Mesendoderm (in vitro differentiated cells): Measurements from ENCODE around the gene CDH20.

Experiments
- DNase-seq: peaks from one replicate; pipeline ENCODE4 v3.0.0; 2013
- H2AK5ac ChIP-seq: 2 replicates; pipeline ENCODE4 v1.6.1; 2013; ENCODE audit warnings: low read length, inconsistent platforms
- H2BK120ac ChIP-seq: 2 replicates; pipeline ENCODE4 v1.6.1; 2013; ENCODE audit warnings: low read depth, mild to moderate bottlenecking, low read length, moderate library complexity, mixed read lengths
- H2BK15ac ChIP-seq: replicated peaks from 2 replicates; pipeline ENCODE4 v1.6.1; 2013; ENCODE audit warnings: low read depth, mild to moderate bottlenecking, moderate library complexity
- H2BK5ac ChIP-seq: 2 replicates; pipeline ENCODE4 v1.6.1; 2013; ENCODE audit warnings: low read length, inconsistent platforms
- H3K18ac ChIP-seq: 2 replicates; pipeline ENCODE4 v1.6.1; 2013; ENCODE audit warnings: mild to moderate bottlenecking, low read length, mixed read lengths
- H3K23ac ChIP-seq: one replicate; pipeline ENCODE4 v1.6.1; 2013; ENCODE audit warnings: low read length
- H3K27ac ChIP-seq: 2 replicates; pipeline ENCODE4 v1.5.1; 2013; ENCODE audit warnings: low read depth, mild to moderate bottlenecking, inconsistent platforms, low read length, moderate library complexity
- H3K27me3 ChIP-seq: 2 replicates; pipeline ENCODE4 v1.6.1; 2013; ENCODE audit warnings: low read length, control low read depth, mild to moderate bottlenecking, inconsistent platforms; ENCODE audit not compliant: insufficient read depth, poor library complexity
- H3K36me3 ChIP-seq: 2 replicates; pipeline ENCODE4 v1.6.1; 2013; ENCODE audit warnings: low read length, inconsistent platforms; ENCODE audit not compliant: control insufficient read depth, insufficient read depth
- H3K4ac ChIP-seq: one replicate; pipeline ENCODE4 v1.6.1; 2013; ENCODE audit warnings: low read depth, mild to moderate bottlenecking, low read length, moderate library complexity
- H3K4me1 ChIP-seq: 2 replicates; pipeline ENCODE4 v1.6.1; 2013; ENCODE audit warnings: low read depth, low read length, inconsistent platforms; ENCODE audit not compliant: control insufficient read depth
- H3K4me2 ChIP-seq: 2 replicates; pipeline ENCODE4 v1.6.1; 2013; ENCODE audit warnings: low read length
- H3K4me3 ChIP-seq: 2 replicates; pipeline ENCODE4 v1.5.1; 2013; ENCODE audit warnings: mild to moderate bottlenecking, low read length
- H3K56ac ChIP-seq: one replicate; pipeline ENCODE4 v1.6.1; 2013; ENCODE audit warnings: low read length
- H3K79me1 ChIP-seq: 2 replicates; pipeline ENCODE4 v1.6.1; 2013; ENCODE audit warnings: low read length, inconsistent platforms
- H3K79me2 ChIP-seq: 2 replicates; pipeline ENCODE4 v1.6.1; 2013; ENCODE audit warnings: mild to moderate bottlenecking, low read length; ENCODE audit not compliant: control insufficient read depth, insufficient read depth
- H3K9ac ChIP-seq: 2 replicates; pipeline ENCODE4 v1.6.1; 2013; ENCODE audit warnings: low read length, inconsistent platforms
- H4K5ac ChIP-seq: one replicate; pipeline ENCODE4 v1.6.1; 2013; ENCODE audit warnings: low read length
- H4K8ac ChIP-seq: one replicate; pipeline ENCODE4 v1.6.1; 2013; ENCODE audit warnings: low read depth, mild to moderate bottlenecking, control low read depth, low read length, moderate library complexity
- WGBS: extraction: QIAGEN DNeasy Blood & Tissue Kit; methylation state at CpG from one replicate; pipeline ENCODE4 v1.1.7; 2013; ENCODE audit warnings: low lambda C conversion rate, missing lambda C conversion rate; ENCODE audit not compliant: insufficient coverage; ENCODE audit errors: extremely low coverage; 5-methylcytosine and 5-hydroxymethylcytosine counted together

CDH20 gene

DNA sequence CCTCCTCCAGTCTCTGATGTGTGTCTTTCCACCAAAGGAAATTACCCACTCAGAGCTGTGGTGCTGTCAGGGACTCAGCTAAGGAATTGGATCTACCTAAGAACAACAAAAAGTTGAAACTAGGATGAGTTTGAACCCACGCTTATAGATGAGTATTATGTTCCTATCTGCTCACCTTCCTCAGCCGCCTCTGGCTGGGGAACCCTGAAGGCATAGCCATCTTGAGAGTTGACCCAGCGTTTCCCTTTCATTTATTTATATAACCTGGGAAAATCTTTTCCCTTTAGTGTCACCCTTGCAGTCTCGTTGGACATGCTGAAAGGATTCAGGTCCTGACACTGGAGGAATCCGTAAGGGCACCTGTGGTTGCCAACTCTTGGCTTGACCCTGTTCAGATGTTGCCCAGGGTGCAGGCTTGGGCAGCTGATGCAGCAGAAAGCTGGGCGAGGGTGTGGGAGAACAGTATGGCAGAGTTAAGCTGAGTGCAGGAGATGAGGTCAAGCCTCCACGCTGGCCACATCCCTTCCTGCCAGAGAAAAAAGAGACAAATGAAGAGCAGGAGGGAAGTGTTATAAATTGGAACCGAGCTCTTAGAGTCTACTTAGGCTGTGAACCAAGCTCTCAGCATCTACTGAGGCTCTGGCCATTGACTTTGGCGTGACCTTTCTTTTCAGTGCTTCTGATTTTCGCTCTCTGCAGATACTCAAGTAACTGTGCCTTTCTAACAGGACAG is 1.9 kb downstream of the CDH20 start:
- Histone ChIP-seq H3K36me3 (no peaks in the 10 kb centered on the region), H3K4me1 (peaks cover 2% of the 10 kb centered on the region), H3K27me3 (peaks cover 3% of the 10 kb centered on the region), H3K79me1 (no peaks in the 10 kb centered on the region), H3K56ac (no peak overlapping the region), H3K18ac (no peak overlapping the region), H3K23ac (no peak overlapping the region), H2BK15ac (no peak overlapping the region), H4K8ac (no peak overlapping the region), H3K9ac (no peak overlapping the region), H3K79me2 (no peaks in the 10 kb centered on the region), H4K5ac (no peak overlapping the region), H3K4me2 (no peak overlapping the region), H2BK5ac (no peak overlapping the region), H3K4ac (no peak overlapping the region), H3K4me3 (no peak overlapping the region), H2AK5ac (no peak overlapping the region), H2BK120ac (no peak overlapping the region), H3K27ac (no peak overlapping the region)
- no CpG with 5 or more reads among the region's 10 CpGs for WGBS
- DNase-seq, result no peak

DNA sequence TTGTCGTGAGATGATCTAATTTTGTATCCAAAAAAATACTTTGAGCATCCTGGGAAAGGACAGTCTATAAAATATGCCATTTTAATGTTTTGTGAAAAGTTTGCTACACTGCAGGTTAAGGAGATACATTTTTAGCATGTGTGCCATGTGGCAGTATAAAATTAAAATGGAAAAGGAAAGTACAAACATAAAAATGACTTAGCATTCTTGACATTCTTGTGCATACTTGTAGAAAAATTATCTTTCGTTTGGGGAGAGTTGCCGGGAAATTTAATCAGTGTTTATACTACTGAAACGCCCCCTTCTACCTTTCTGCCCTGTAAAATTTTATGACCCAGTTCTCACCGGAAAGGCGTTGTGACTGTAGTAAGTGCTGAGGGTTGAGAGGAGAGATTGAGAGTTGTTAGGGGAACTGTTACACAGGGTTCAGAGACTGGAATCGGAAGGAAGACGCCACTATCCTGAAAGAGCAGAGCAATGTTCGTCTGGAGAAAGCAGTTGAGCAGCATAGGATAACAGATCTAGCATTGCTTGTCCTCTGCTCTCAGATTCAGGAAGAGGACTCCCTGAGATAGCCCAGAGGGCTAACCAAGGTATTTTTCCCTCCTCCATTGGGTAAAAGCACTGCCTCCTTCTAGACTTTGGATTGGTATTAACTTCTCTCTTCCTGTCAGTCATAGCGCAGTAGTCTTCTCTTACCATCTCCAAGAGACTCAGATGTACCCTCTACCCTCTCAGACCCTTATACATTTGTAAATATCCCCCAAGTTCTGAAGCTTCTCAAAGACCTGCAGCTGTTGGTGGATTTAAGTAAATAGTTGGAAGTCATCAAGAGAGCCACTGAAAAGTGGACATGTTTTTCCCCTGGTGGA is 2.7 kb downstream of the CDH20 start:
- no peak overlapping the region for H3K18ac ChIP-seq
- H3K4ac ChIP-seq, result no peak overlapping the region
- no peak overlapping the region for H3K56ac ChIP-seq
- H3K79me1 ChIP-seq, result no peaks in the 10 kb centered on the region
- H4K8ac ChIP-seq, result no peak overlapping the region
- no peak overlapping the region for H2BK15ac ChIP-seq
- no CpG with 5 or more reads among the region's 10 CpGs for WGBS
- H3K4me1 ChIP-seq, result peaks cover 2% of the 10 kb centered on the region
- H4K5ac ChIP-seq, result no peak overlapping the region
- H3K79me2 ChIP-seq, result no peaks in the 10 kb centered on the region
- no peaks in the 10 kb centered on the region for H3K36me3 ChIP-seq
- H3K9ac ChIP-seq, result no peak overlapping the region
- no peak overlapping the region for H2BK5ac ChIP-seq
- no peak overlapping the region for H3K27ac ChIP-seq
- peaks cover 3% of the 10 kb centered on the region for H3K27me3 ChIP-seq
- H3K23ac ChIP-seq, result no peak overlapping the region
- H2BK120ac ChIP-seq, result no peak overlapping the region
- no peak overlapping the region for H3K4me2 ChIP-seq
- no peak overlapping the region for H3K4me3 ChIP-seq
- H2AK5ac ChIP-seq, result no peak overlapping the region
- peak; percentile 1 for DNase-seq

GRCh38 chr18:61336766-61337165 is 3.5 kb downstream of the CDH20 start:
- no peak overlapping the region for H2BK15ac ChIP-seq
- no peak overlapping the region for H2BK5ac ChIP-seq
- no peak overlapping the region for H3K27ac ChIP-seq
- H3K4me2 ChIP-seq, result no peak overlapping the region
- H2AK5ac ChIP-seq, result no peak overlapping the region
- H3K4ac ChIP-seq, result no peak overlapping the region
- H3K36me3 ChIP-seq, result no peaks in the 10 kb centered on the region
- H3K27me3 ChIP-seq, result peaks cover 3% of the 10 kb centered on the region
- no peak overlapping the region for H3K23ac ChIP-seq
- no peak overlapping the region for H4K5ac ChIP-seq
- H3K79me1 ChIP-seq, result no peaks in the 10 kb centered on the region
- DNase-seq, result no peak
- no peak overlapping the region for H4K8ac ChIP-seq
- H3K18ac ChIP-seq, result no peak overlapping the region
- H3K4me1 ChIP-seq, result peaks cover 2% of the 10 kb centered on the region
- no peak overlapping the region for H2BK120ac ChIP-seq
- no CpG with 5 or more reads among the region's 6 CpGs for WGBS
- H3K79me2 ChIP-seq, result no peaks in the 10 kb centered on the region
- H3K56ac ChIP-seq, result no peak overlapping the region
- H3K9ac ChIP-seq, result no peak overlapping the region
- no peak overlapping the region for H3K4me3 ChIP-seq

- no peak overlapping the region for H3K4me3 ChIP-seq
- WGBS, result no CpG with 5 or more reads among the region's 3 CpGs
- H2AK5ac ChIP-seq, result no peak overlapping the region
- no peak for DNase-seq
- H4K5ac ChIP-seq, result no peak overlapping the region
- no peak overlapping the region for H3K4me2 ChIP-seq
- no peak overlapping the region for H2BK15ac ChIP-seq
- H2BK5ac ChIP-seq, result no peak overlapping the region
- no peaks in the 10 kb centered on the region for H3K36me3 ChIP-seq
- no peaks in the 10 kb centered on the region for H3K79me1 ChIP-seq
- H3K23ac ChIP-seq, result no peak overlapping the region
- H3K27me3 ChIP-seq, result peaks cover 2% of the 10 kb centered on the region
- H2BK120ac ChIP-seq, result no peak overlapping the region
- H3K4ac ChIP-seq, result no peak overlapping the region
- no peak overlapping the region for H3K56ac ChIP-seq
- H3K4me1 ChIP-seq, result peaks cover 2% of the 10 kb centered on the region
- H3K79me2 ChIP-seq, result no peaks in the 10 kb centered on the region
- no peak overlapping the region for H3K9ac ChIP-seq
- no peak overlapping the region for H3K27ac ChIP-seq
- no peak overlapping the region for H3K18ac ChIP-seq
- no peak overlapping the region for H4K8ac ChIP-seq
Measured at GRCh38 chr18:61337527-61337926, 4.3 kb downstream of the CDH20 start.

DNA sequence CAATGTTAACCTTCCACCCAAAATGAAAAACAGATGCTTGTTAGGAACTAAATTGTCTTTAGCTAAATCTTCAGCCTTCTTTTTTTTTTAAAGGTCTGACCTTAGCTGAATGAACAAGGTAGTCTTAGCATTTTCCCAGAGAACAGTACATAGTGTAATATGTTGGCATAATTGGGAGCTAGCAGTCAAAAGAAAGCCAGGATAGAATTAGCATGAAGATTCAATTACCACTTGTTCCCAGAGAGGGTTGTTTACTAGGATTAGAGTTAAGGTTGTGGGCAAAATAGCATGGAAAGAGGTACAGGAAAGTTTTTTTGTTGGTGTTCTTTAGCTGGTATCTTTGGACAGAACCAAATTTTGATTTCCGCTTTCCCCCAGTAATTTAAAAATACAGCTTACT is 6.9 kb downstream of the CDH20 start:
- Histone ChIP-seq H3K27ac (no peak overlapping the region), H3K79me2 (no peaks in the 10 kb centered on the region), H2BK15ac (no peak overlapping the region), H3K23ac (no peak overlapping the region), H3K4me3 (no peak overlapping the region), H3K36me3 (no peaks in the 10 kb centered on the region), H3K56ac (no peak overlapping the region), H3K27me3 (no peaks in the 10 kb centered on the region), H2BK5ac (no peak overlapping the region), H3K4me1 (no peaks in the 10 kb centered on the region), H3K4me2 (no peak overlapping the region), H4K5ac (no peak overlapping the region), H3K4ac (no peak overlapping the region), H2BK120ac (no peak overlapping the region), H4K8ac (no peak overlapping the region), H3K79me1 (no peaks in the 10 kb centered on the region), H3K9ac (no peak overlapping the region), H3K18ac (no peak overlapping the region), H2AK5ac (no peak overlapping the region)
- no peak for DNase-seq
- WGBS, result no CpG with 5 or more reads among the region's 1 CpG
